AG09319 (cell line): Measurements from ENCODE around the gene UFSP2.

Experiments used
- DNase-seq: peaks from one replicate; pipeline ENCODE4 v3.0.0-alpha.2; 2010; ENCODE audit warnings: low read depth; ENCODE audit errors: extremely low read depth
- CTCF ChIP-seq: IDR thresholded peaks from 2 replicates; pipeline ENCODE4 v1.5.1; 2011; ENCODE audit warnings: low read depth, mild to moderate bottlenecking, inconsistent platforms, low read length, moderate library complexity

Gene UFSP2

GRCh38 chr4:185395956-185396723, 29.6 kb downstream of the UFSP2 start:
- DNase-seq = peak; percentile 94
- no peak for TF ChIP-seq CTCF

- DNase-seq = no peak
- TF ChIP-seq CTCF = no peak
Observed at GRCh38 chr4:185395238-185395955, 30.4 kb downstream of the UFSP2 start, which contains the start of gene LRP2BP. Gene LRP2BP (minus strand): TSS chr4:185395924. CDS start chr4:185378186, 17,738 bp downstream.

DNA sequence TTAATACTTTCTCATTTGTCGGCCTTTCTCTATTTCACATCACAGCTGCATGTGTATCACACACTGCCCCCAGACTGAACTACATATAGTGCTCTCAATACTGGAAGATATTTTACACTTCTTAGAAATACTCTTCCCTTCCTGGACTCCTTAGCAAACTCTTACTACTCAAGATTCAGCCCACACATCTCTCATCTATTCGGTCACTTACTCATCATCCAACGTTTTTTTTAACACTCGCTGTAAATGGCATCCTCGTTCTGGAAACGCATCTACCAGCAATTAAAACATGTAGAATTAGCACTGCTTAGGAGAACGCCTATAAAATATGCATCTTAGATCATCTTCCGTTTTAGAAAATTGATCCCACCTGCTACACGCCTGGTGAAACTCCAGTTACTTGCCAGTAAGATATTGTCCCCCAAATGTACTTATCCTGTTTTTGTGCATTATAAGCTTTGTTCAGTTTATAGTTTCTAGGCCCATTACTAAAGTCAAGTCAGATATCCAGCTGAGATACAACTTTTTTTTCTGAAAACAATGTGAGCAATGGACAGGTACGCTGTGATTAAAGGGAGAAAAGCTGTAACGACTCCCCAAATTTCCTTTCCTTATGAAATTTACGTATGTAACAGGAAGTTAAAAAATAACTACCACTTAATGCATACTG, 31.1 kb downstream of the UFSP2 start:
- no peak for TF ChIP-seq CTCF

DNA sequence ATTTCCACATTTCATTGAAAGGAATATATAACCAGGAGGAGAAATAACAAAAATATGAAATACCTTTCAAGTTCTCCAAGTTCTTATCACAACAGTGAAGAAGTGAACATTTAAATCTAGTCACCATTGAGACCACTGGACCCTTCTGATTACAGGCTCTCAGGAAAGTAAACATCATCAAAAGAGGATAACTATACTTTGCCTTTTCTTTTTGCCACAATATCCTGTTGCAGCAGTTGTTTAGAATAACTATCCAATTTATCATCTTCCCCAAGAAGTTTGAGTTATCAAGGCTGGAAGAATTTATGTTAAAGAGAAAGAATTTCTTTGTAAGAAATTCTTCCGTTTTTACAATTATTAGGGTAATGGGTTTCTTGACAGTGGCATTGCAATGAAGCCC, 33.6 kb downstream of the UFSP2 start:
- no peak for TF ChIP-seq CTCF
- DNase-seq = no peak

More for the DNA sequence above, 31.1 kb downstream of the UFSP2 start:
- no peak for DNase-seq

DNA sequence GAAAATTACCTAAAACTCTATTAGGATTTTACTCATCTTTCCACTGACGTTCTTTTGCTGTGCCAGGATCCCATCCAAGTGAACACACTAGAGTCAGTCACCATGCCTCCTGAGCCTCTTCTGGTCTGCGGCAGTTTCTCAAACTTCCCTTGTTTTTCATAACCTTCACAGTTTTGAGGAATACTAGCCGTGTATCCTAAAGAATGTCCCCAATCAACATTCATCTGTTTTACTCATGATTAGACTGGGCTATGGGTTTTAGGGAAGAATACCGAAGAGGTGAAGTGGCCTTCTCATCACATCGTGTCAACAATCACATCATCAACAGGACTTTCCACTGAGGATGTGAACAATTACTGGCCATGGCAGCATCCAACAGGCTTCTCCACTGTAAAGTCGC, 34.8 kb downstream of the UFSP2 start:
- no peak for DNase-seq
- TF ChIP-seq CTCF = no peak

- TF ChIP-seq CTCF = no peak
- DNase-seq = no peak
Observed at GRCh38 chr4:185387957-185388356, 37.8 kb downstream of the UFSP2 start.

DNA sequence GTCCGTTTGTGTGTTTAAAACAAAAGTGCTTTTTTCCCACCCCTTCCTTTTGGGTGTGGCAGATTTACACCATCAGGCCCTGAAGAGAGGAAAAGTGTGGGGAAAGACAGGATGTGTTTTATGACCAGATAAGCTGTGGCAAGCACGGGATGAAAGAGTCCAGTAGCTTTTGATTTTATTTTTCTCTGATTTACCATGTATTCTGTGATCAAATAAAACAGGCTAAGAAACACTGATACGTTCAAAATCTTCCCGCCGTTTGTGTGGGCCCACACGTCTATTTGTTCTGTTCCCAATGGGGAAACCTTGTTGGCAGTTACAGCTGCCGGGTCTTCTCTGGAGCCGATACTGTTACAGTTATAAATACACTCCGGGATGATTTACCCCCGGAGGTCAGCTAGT, 40.8 kb downstream of the UFSP2 start:
- no peak for DNase-seq
- TF ChIP-seq CTCF = no peak
